Trophoblast cell (in vitro differentiated cells and primary cell): ENCODE measurements around the gene KMT5B.

Experiments used
- DNase-seq, 2 donors: peaks; one replicate each; pipeline ENCODE4 v3.0.0-alpha.2; 2016
- H2AFZ ChIP-seq: 2 replicates; pipeline ENCODE4 v1.6.1; 2013; ENCODE audit warnings: low read length, moderate library complexity, mild to moderate bottlenecking; ENCODE audit not compliant: insufficient read depth, poor library complexity
- H2AK5ac ChIP-seq: 2 replicates; pipeline ENCODE4 v1.6.1; 2013; ENCODE audit warnings: mild to moderate bottlenecking, low read length
- H2BK120ac ChIP-seq: 2 replicates; pipeline ENCODE4 v1.6.1; 2013; ENCODE audit warnings: low read length, mild to moderate bottlenecking, moderate library complexity; ENCODE audit not compliant: insufficient read depth, poor library complexity
- H2BK12ac ChIP-seq: 2 replicates; pipeline ENCODE4 v1.6.1; 2013; ENCODE audit warnings: mild to moderate bottlenecking, low read length, moderate library complexity
- H2BK5ac ChIP-seq: 2 replicates; pipeline ENCODE4 v1.6.1; 2013; ENCODE audit warnings: low read length, low read depth, moderate library complexity, mild to moderate bottlenecking; ENCODE audit not compliant: poor library complexity
- H3K14ac ChIP-seq: 2 replicates; pipeline ENCODE4 v1.6.1; 2013; ENCODE audit warnings: mild to moderate bottlenecking, low read length
- H3K18ac ChIP-seq: 2 replicates; pipeline ENCODE4 v1.6.1; 2013; ENCODE audit warnings: mild to moderate bottlenecking, low read length
- H3K23ac ChIP-seq: 2 replicates; pipeline ENCODE4 v1.6.1; 2013; ENCODE audit warnings: low read length
- H3K27ac ChIP-seq: 2 replicates; pipeline ENCODE4 v1.5.1; 2013; ENCODE audit warnings: low read depth, mild to moderate bottlenecking, inconsistent platforms, low read length, moderate library complexity
- H3K27me3 ChIP-seq: 2 replicates; pipeline ENCODE4 v1.6.1; 2013; ENCODE audit warnings: inconsistent platforms, mild to moderate bottlenecking, low read length, moderate library complexity; ENCODE audit not compliant: insufficient read depth
- H3K36me3 ChIP-seq, 2 experiments: 1 replicate in 1 of 2; 2 replicates in 1 of 2; pipeline ENCODE4 v1.6.1; 2013; ENCODE audit warnings: low read length in 2 of 2, mild to moderate bottlenecking in 2 of 2, moderate library complexity in 1 of 2; ENCODE audit not compliant: insufficient read depth in 2 of 2, control insufficient read depth in 1 of 2
- H3K4ac ChIP-seq: 2 replicates; pipeline ENCODE4 v1.6.1; 2013; ENCODE audit warnings: low read depth, mild to moderate bottlenecking, low read length, moderate library complexity
- H3K4me1 ChIP-seq, 2 experiments: 1 replicate in 1 of 2; 2 replicates in 1 of 2; pipeline ENCODE4 v1.6.1; 2013; ENCODE audit warnings: low read length in 2 of 2, mild to moderate bottlenecking in 2 of 2, moderate library complexity in 1 of 2; ENCODE audit not compliant: insufficient read depth in 2 of 2, control insufficient read depth in 1 of 2
- H3K4me2 ChIP-seq: 2 replicates; pipeline ENCODE4 v1.6.1; 2013; ENCODE audit warnings: inconsistent platforms, mild to moderate bottlenecking, low read length, moderate library complexity
- H3K4me3 ChIP-seq: 2 replicates; pipeline ENCODE4 v1.5.1; 2013; ENCODE audit warnings: mild to moderate bottlenecking, low read depth, low read length, inconsistent platforms
- H3K79me1 ChIP-seq: one replicate; pipeline ENCODE4 v1.6.1; 2013; ENCODE audit warnings: low read length
- H3K79me2 ChIP-seq: 2 replicates; pipeline ENCODE4 v1.6.1; 2013; ENCODE audit warnings: low read length, mild to moderate bottlenecking; ENCODE audit not compliant: control insufficient read depth, insufficient read depth, poor library complexity
- H3K9ac ChIP-seq: 2 replicates; pipeline ENCODE4 v1.6.1; 2013; ENCODE audit warnings: mild to moderate bottlenecking, low read length
- H3K9me3 ChIP-seq: 2 replicates; pipeline ENCODE4 v1.6.1; 2013; ENCODE audit warnings: low read depth, mild to moderate bottlenecking, control low read depth, inconsistent platforms, low read length; ENCODE audit not compliant: insufficient read depth
- H4K12ac ChIP-seq: 2 replicates; pipeline ENCODE4 v1.6.1; 2013; ENCODE audit warnings: low read depth, mild to moderate bottlenecking, low read length, moderate library complexity
- H4K8ac ChIP-seq: 2 replicates; pipeline ENCODE4 v1.6.1; 2013; ENCODE audit warnings: low read depth, mild to moderate bottlenecking, low read length, moderate library complexity
- H4K91ac ChIP-seq: one replicate; pipeline ENCODE4 v1.6.1; 2013; ENCODE audit warnings: low read depth, mild to moderate bottlenecking, low read length, moderate library complexity
- WGBS: extraction: QIAGEN DNeasy Blood & Tissue Kit; methylation state at CpG from one replicate; pipeline ENCODE4 v1.1.7; 2013; ENCODE audit warnings: missing lambda C conversion rate; ENCODE audit not compliant: insufficient read length, insufficient coverage; ENCODE audit errors: extremely low coverage; 5-methylcytosine and 5-hydroxymethylcytosine counted together

The KMT5B gene

GRCh38 chr11:68127714-68128681, 85.1 kb downstream of the KMT5B start:
- H3K9ac ChIP-seq, result peak overlapping the region; percentile 47
- peak overlapping the region; percentile 99 for H4K91ac ChIP-seq
- peak overlapping the region; percentile 99 for H2BK5ac ChIP-seq
- H3K36me3 ChIP-seq, result no peaks in the 10 kb centered on the region
- H3K9me3 ChIP-seq, result peaks cover 8% of the 10 kb centered on the region
- H3K4me1 ChIP-seq, result peaks cover 14 to 16% of the 10 kb centered on the region in 2 experiments
- peak overlapping the region; percentile 66 for H2AFZ ChIP-seq
- H3K18ac ChIP-seq, result peak overlapping the region; percentile 79
- H3K23ac ChIP-seq, result no peak overlapping the region
- peak overlapping the region; percentile 96 for H4K8ac ChIP-seq
- no peaks in the 10 kb centered on the region for H3K27me3 ChIP-seq
- peak overlapping the region; percentile 84 for H2BK12ac ChIP-seq
- H3K14ac ChIP-seq, result peak overlapping the region; percentile 99
- H3K79me1 ChIP-seq, result peaks cover 13% of the 10 kb centered on the region
- whole genome bisulfite sequencing, result no CpG with 5 or more reads among the region's 48 CpGs
- peak overlapping the region; percentile 67 for H4K12ac ChIP-seq
- peak; percentile 89 to 96 for DNase-seq
- peak overlapping the region; percentile 83 for H3K4ac ChIP-seq
- H3K4me2 ChIP-seq, result peak overlapping the region; percentile 60
- peak overlapping the region; percentile 46 for H3K4me3 ChIP-seq
- peak overlapping the region; percentile 93 for H2AK5ac ChIP-seq
- peak overlapping the region; percentile 91 for H3K27ac ChIP-seq
- peak overlapping the region; percentile 93 for H2BK120ac ChIP-seq
- H3K79me2 ChIP-seq, result peaks cover 5% of the 10 kb centered on the region

GRCh38 chr11:68125164-68125563, 87.9 kb downstream of the KMT5B start:
- Histone ChIP-seq H3K27ac (no peak overlapping the region), H3K4me1 (peaks cover 23 to 27% of the 10 kb centered on the region in 2 experiments), H3K79me1 (peaks cover 31% of the 10 kb centered on the region), H3K36me3 (no peaks in the 10 kb centered on the region), H3K4ac (no peak overlapping the region), H3K14ac (no peak overlapping the region), H3K18ac (no peak overlapping the region), H2AK5ac (no peak overlapping the region), H3K4me2 (no peak overlapping the region), H3K23ac (no peak overlapping the region), H3K9ac (no peak overlapping the region), H2BK12ac (no peak overlapping the region), H4K8ac (no peak overlapping the region), H3K4me3 (no peak overlapping the region), H3K9me3 (peaks cover 6% of the 10 kb centered on the region), H2AFZ (no peak overlapping the region), H3K79me2 (peaks cover 10% of the 10 kb centered on the region), H4K12ac (no peak overlapping the region), H2BK5ac (no peak overlapping the region), H2BK120ac (no peak overlapping the region), H4K91ac (peak overlapping the region; percentile 15), H3K27me3 (no peaks in the 10 kb centered on the region)
- WGBS, result no CpG with 5 or more reads among the region's 4 CpGs
- no peak for DNase-seq

GRCh38 chr11:68122936-68123539, 90.1 kb downstream of the KMT5B start:
- Histone ChIP-seq H2BK12ac (peak overlapping the region; percentile 83), H2BK120ac (peak overlapping the region; percentile 75), H3K79me1 (peaks cover 33% of the 10 kb centered on the region), H3K4me3 (no peak overlapping the region), H2AFZ (peak overlapping the region; percentile 52), H3K79me2 (peaks cover 12% of the 10 kb centered on the region), H2BK5ac (peak overlapping the region; percentile 67), H3K27me3 (no peaks in the 10 kb centered on the region), H3K14ac (peak overlapping the region; percentile 80), H3K4ac (peak overlapping the region; percentile 35), H3K4me2 (no peak overlapping the region), H3K4me1 (peaks cover 24 to 30% of the 10 kb centered on the region in 2 experiments), H3K36me3 (no peaks in the 10 kb centered on the region), H4K91ac (peak overlapping the region; percentile 59), H3K9ac (no peak overlapping the region), H3K23ac (no peak overlapping the region), H3K9me3 (peaks cover 3% of the 10 kb centered on the region), H3K27ac (peak overlapping the region; percentile 79), H4K8ac (no peak overlapping the region), H2AK5ac (peak overlapping the region; percentile 82), H3K18ac (peak overlapping the region; percentile 46), H4K12ac (no peak overlapping the region)
- WGBS, result no CpG with 5 or more reads among the region's 9 CpGs
- peak in 1 of 2 donors; percentile 70 for DNase-seq

GRCh38 chr11:68121067-68121899, 91.8 kb downstream of the KMT5B start, which contains the start of gene CHKA:
TSS of gene CHKA (minus strand) at chr11:68121388. CDS start at chr11:68121177, 211 bp downstream.
- Histone ChIP-seq H3K9me3 (peaks cover 3% of the 10 kb centered on the region), H4K12ac (peak within 1 kb of the TSS; percentile 80)
- no CpG with 5 or more reads among the region's 107 CpGs for WGBS

More at GRCh38 chr11:68121067-68121899, 91.8 kb downstream of the KMT5B start, which contains the start of gene CHKA:
- peak within 1 kb of the TSS; percentile 97 for H3K27ac ChIP-seq
- peak; percentile 86 to 91 for DNase-seq
- peak within 1 kb of the TSS; percentile 91 for H3K4me2 ChIP-seq
- H4K91ac ChIP-seq, result peak within 1 kb of the TSS; percentile 89
- H2AK5ac ChIP-seq, result peak within 1 kb of the TSS; percentile 82
- peaks cover under 1 to 1% of the 10 kb centered on the region in 2 experiments for H3K36me3 ChIP-seq
- H3K9ac ChIP-seq, result peak within 1 kb of the TSS; percentile 95
- H4K8ac ChIP-seq, result peak within 1 kb of the TSS; percentile 72
- no peak within 1 kb of the TSS for H3K23ac ChIP-seq
- H2AFZ ChIP-seq, result peak within 1 kb of the TSS; percentile 84
- H2BK120ac ChIP-seq, result peak within 1 kb of the TSS; percentile 90
- H2BK5ac ChIP-seq, result peak within 1 kb of the TSS; percentile 84
- peak within 1 kb of the TSS; percentile 87 for H3K4me3 ChIP-seq
- H3K4me1 ChIP-seq, result peaks cover 18 to 19% of the 10 kb centered on the region in 2 experiments
- H2BK12ac ChIP-seq, result peak within 1 kb of the TSS; percentile 63
- no peaks in the 10 kb centered on the region for H3K27me3 ChIP-seq
- H3K14ac ChIP-seq, result peak within 1 kb of the TSS; percentile 94
- H3K18ac ChIP-seq, result peak within 1 kb of the TSS; percentile 88
- peak within 1 kb of the TSS; percentile 98 for H3K4ac ChIP-seq
- H3K79me1 ChIP-seq, result peaks cover 23% of the 10 kb centered on the region
- peaks cover 9% of the 10 kb centered on the region for H3K79me2 ChIP-seq
